GM12878 (cell line): ENCODE results near the gene HEBP2. TPM values are rescaled to one million over a fixed set of nuclear protein-coding genes. Genes with fewer than 3 reads are reported as not detected.

Experiments
- ATF2 ChIP-seq: IDR thresholded peaks from 2 replicates; pipeline ENCODE4 v1.6.1; 2012; ENCODE audit warnings: low read length, inconsistent platforms
- CBFB ChIP-seq: IDR thresholded peaks from 2 replicates; pipeline ENCODE4 v1.6.1; 2016; ENCODE audit warnings: antibody characterized with exemption, low read depth
- CHD2 ChIP-seq: IDR thresholded peaks from 2 replicates; pipeline ENCODE4 v1.6.1; 2011; ENCODE audit warnings: low read depth, low read length, improper control_type of control experiment, borderline replicate concordance
- CREB1 ChIP-seq: IDR thresholded peaks from 2 replicates; pipeline ENCODE4 v1.6.1; 2012; ENCODE audit warnings: low read depth, mild to moderate bottlenecking, inconsistent platforms
- CTCF ChIP-seq, 3 experiments: IDR thresholded peaks in 2 of 3; conservative IDR thresholded peaks in 1 of 3; 2 replicates each; pipeline ENCODE4 v1.5.1; 2011; ENCODE audit warnings: low read depth in 3 of 3, low read length in 3 of 3, mild to moderate bottlenecking in 3 of 3, control low read depth in 2 of 3, moderate library complexity in 2 of 3, inconsistent platforms in 1 of 3, mixed read lengths in 1 of 3; ENCODE audit not compliant: control insufficient read depth in 2 of 3, insufficient read depth in 1 of 3; ENCODE audit errors: extremely low read depth in 1 of 3
- EED ChIP-seq: sonication (generic); IDR thresholded peaks from 2 replicates; pipeline ENCODE4 v1.6.1; 2016; ENCODE audit warnings: antibody characterized with exemption, low read depth
- HDAC6 ChIP-seq: fragments of 200-600 bp; sonication (generic); IDR thresholded peaks from one replicate; pipeline ENCODE4 v1.8.0; 2017; ENCODE audit warnings: antibody characterized with exemption; ENCODE audit not compliant: unreplicated experiment
- HDGF ChIP-seq: fragments of 450-650 bp; IDR thresholded peaks from 2 replicates; pipeline ENCODE4 v1.6.1; 2016; ENCODE audit warnings: antibody characterized with exemption
- KDM1A ChIP-seq: fragments of 200-600 bp; sonication (generic); IDR thresholded peaks from 2 replicates; pipeline ENCODE4 v1.6.1; 2016; ENCODE audit warnings: borderline replicate concordance
- MEF2A ChIP-seq: IDR thresholded peaks from 2 replicates; pipeline ENCODE4 v1.6.1; 2011; ENCODE audit warnings: low read depth, mild to moderate bottlenecking, low read length, moderate library complexity; ENCODE audit not compliant: insufficient read depth
- MTA3 ChIP-seq: IDR thresholded peaks from 2 replicates; pipeline ENCODE4 v1.6.1; 2012; ENCODE audit warnings: low read length, inconsistent platforms, borderline replicate concordance
- NBN ChIP-seq: fragments of 450-650 bp; IDR thresholded peaks from 2 replicates; pipeline ENCODE4 v1.6.1; 2016
- NKRF ChIP-seq: fragments of 450-650 bp; conservative IDR thresholded peaks from 2 replicates; pipeline ENCODE4 v1.6.1; 2017; ENCODE audit warnings: mild to moderate bottlenecking, moderate library complexity
- RB1 ChIP-seq: fragments of 450-650 bp; formaldehyde crosslinking; IDR thresholded peaks from 2 replicates; pipeline ENCODE4 v1.6.1; 2017; ENCODE audit warnings: mild to moderate bottlenecking, borderline replicate concordance
- RELB ChIP-seq: fragments of 450-650 bp; IDR thresholded peaks from 2 replicates; pipeline ENCODE4 v1.6.1; 2017; ENCODE audit warnings: low read depth, mild to moderate bottlenecking, moderate library complexity
- STAT3 ChIP-seq: IDR thresholded peaks from 2 replicates; pipeline ENCODE4 v1.6.1; 2011; ENCODE audit warnings: low read depth, low read length, improper control_type of control experiment
- TBL1XR1 ChIP-seq: IDR thresholded peaks from 2 replicates; pipeline ENCODE4 v1.6.1; 2012; ENCODE audit warnings: low read depth, low read length, improper control_type of control experiment
- ZBTB11 ChIP-seq: fragments of 450-650 bp; formaldehyde crosslinking; IDR thresholded peaks from 2 replicates; pipeline ENCODE4 v1.5.0; 2022; ENCODE audit warnings: mild to moderate bottlenecking, missing genetic modification characterization
- ZNF274 ChIP-seq: IDR thresholded peaks from one replicate; pipeline ENCODE4 v1.8.0; 2011; ENCODE audit not compliant: insufficient read length, insufficient read depth
- ZNF622 ChIP-seq: fragments of 450-650 bp; IDR thresholded peaks from 2 replicates; pipeline ENCODE4 v1.6.1; 2017; ENCODE audit warnings: mild to moderate bottlenecking, inconsistent platforms
- ZSCAN29 ChIP-seq: fragments of 450-650 bp; IDR thresholded peaks from 2 replicates; pipeline ENCODE4 v1.6.1; 2017; ENCODE audit warnings: mild to moderate bottlenecking, moderate library complexity
- polyA plus RNA-seq, 11 experiments: library from polyadenylated mRNA; depleted of rRNA in 4 of 11; unstranded in 6 of 11; stranded (reverse) in 5 of 11; fragments of >200 nt; fragmentation: Nextera tagmentation in 4 of 11; fragmentation: Illumina TruSeq in 1 of 11; extraction: Ambion mirVana in 4 of 11; extraction: Trizol in 1 of 11; gene quantifications; 1 replicate in 1 of 11; 2 replicates in 10 of 11; pipeline versions ENCODE4 v1.2.1 to v1.2.3, GENCODE V29; 2011 to 2016; ENCODE audit warnings: inconsistent platforms in 2 of 11, missing spikeins in 2 of 11, low read depth in 1 of 11
- total RNA-seq, 4 experiments: library from RNA; depleted of rRNA in 3 of 4; stranded (reverse); fragments of >200 nt in 3 of 4; fragmentation: Illumina TruSeq in 1 of 4; extraction: Trizol in 1 of 4; gene quantifications; 2 replicates each; pipeline versions ENCODE4 v1.2.1 to v1.2.3, GENCODE V29; 2013 to 2021

The HEBP2 gene
- total and polyA plus RNA-seq, 10 of the 15 experiments (the other 5 are each of a cell fraction or from before 2014, with no cell fraction given) = 3.8 to 41.8 (median 16.9) TPM

- TF ChIP-seq CTCF (IDR thresholded peaks at IDR 0.05 in 2 of 3, conservative IDR thresholded peaks at IDR 0.05 in 1 of 3; ENCODE audit: control insufficient read depth in 2 of 3, extremely low read depth in 1 of 3, insufficient read depth in 1 of 3, low read depth in 3 of 3, low read length in 3 of 3) = no peak
- 0 out of 2 replicates have a peak, but pooled peaks have one; percentile 17 for TF ChIP-seq CREB1
- no peak for TF ChIP-seq CBFB
- TF ChIP-seq MEF2A = no peak
- no peak for TF ChIP-seq KDM1A
- peak; percentile 65 for TF ChIP-seq NBN
- TF ChIP-seq TBL1XR1 = no peak
- peak; percentile 63 for TF ChIP-seq RELB
- no peak for TF ChIP-seq HDGF
- TF ChIP-seq ZBTB11 (CRISPR knock-in tag) = no peak
- TF ChIP-seq CHD2 = peak; percentile 27; the same call in 1 of the 2 replicates
- TF ChIP-seq HDAC6 = no peak
- peak; percentile 61 for TF ChIP-seq ATF2
- TF ChIP-seq EED = 0 out of 2 replicates have a peak, but pooled peaks have one; percentile 41
- TF ChIP-seq ZNF622 = no peak
- TF ChIP-seq RB1 = no peak
- TF ChIP-seq ZNF274 = no peak
- no peak; the same call in 1 of the 2 replicates for TF ChIP-seq STAT3
- peak; percentile 89 for TF ChIP-seq ZSCAN29
- no peak for TF ChIP-seq NKRF
- no peak for TF ChIP-seq MTA3
These were observed 51.9 kb downstream of the HEBP2 start (continued) for GRCh38 chr6:138455746-138456400.
